PC-3 (cell line): ENCODE measurements around the gene PHF24. TPM values are rescaled to one million over a fixed set of nuclear protein-coding genes. Genes with fewer than 3 reads are reported as not detected.
"Not testable (repeated sequence)": the region's sequence is repeated elsewhere in the genome, so short reads cannot be mapped to it uniquely, and the experiment has no call there.

Source experiments
- ATAC-seq: fragments of 200-7000 bp; cut with Tn5 transposase; 2 replicates; pipeline ENCODE4 v1.9.1; 2020; ENCODE audit warnings: mild to moderate bottlenecking, moderate library complexity
- BruUV-seq: library from RNA; stranded (reverse); fragments of 400-500 nt; replicated peaks from 2 replicates; lab custom pipeline; 2021; lab: Mats Ljungman, UMichigan
- CTCF ChIA-PET: fragments of 300-600 bp; sonication (Branson Sonifier 250); formaldehyde crosslinking; loops from one replicate; lab custom pipeline; 2022; ENCODE audit warnings: antibody characterized with exemption; lab: Charles Lee
- POLR2A ChIA-PET: fragments of 300-600 bp; sonication (Branson Sonifier 250); formaldehyde crosslinking; loops from one replicate; lab custom pipeline; 2022; ENCODE audit warnings: antibody characterized with exemption; ENCODE audit not compliant: unreplicated experiment; lab: Charles Lee
- DNase-seq: peaks from one replicate; pipeline ENCODE4 v3.0.0-alpha.2; 2015
- H2AFZ ChIP-seq: fragments of 300-600 bp; sonication (generic); 2 replicates; pipeline ENCODE4 v1.6.0; 2016; ENCODE audit warnings: antibody characterized with exemption, low read length
- H3F3A ChIP-seq: fragments of 300-600 bp; sonication (generic); one replicate; pipeline ENCODE4 v1.6.0; 2017; ENCODE audit warnings: antibody characterized with exemption, low read length, control low read depth, mild to moderate bottlenecking; ENCODE audit not compliant: unreplicated experiment
- H3K27ac ChIP-seq: fragments of 300-600 bp; sonication (generic); 2 replicates; pipeline ENCODE4 v1.5.1; 2016; ENCODE audit warnings: mild to moderate bottlenecking, low read length
- H3K27me3 ChIP-seq: fragments of 300-600 bp; sonication (generic); 2 replicates; pipeline ENCODE4 v1.6.1; 2016; ENCODE audit warnings: low read length, mixed read lengths
- H3K36me3 ChIP-seq: fragments of 300-600 bp; sonication (generic); 2 replicates; pipeline ENCODE4 v1.6.1; 2016; ENCODE audit warnings: low read depth, mixed run types, low read length, mixed read lengths
- H3K4me1 ChIP-seq: fragments of 300-600 bp; sonication (generic); 2 replicates; pipeline ENCODE4 v1.5.1; 2016; ENCODE audit warnings: low read length; ENCODE audit not compliant: insufficient read depth
- H3K4me2 ChIP-seq: fragments of 300-600 bp; sonication (generic); 2 replicates; pipeline ENCODE4 v1.6.0; 2016; ENCODE audit warnings: low read length
- H3K4me3 ChIP-seq: fragments of 300-600 bp; sonication (generic); 2 replicates; pipeline ENCODE4 v1.5.1; 2016; ENCODE audit warnings: mild to moderate bottlenecking, low read length, mixed read lengths
- H3K79me2 ChIP-seq: fragments of 300-600 bp; sonication (generic); 2 replicates; pipeline ENCODE4 v1.6.1; 2017; ENCODE audit warnings: low read length, mixed read lengths
- H3K9ac ChIP-seq: fragments of 300-600 bp; sonication (generic); 2 replicates; pipeline ENCODE4 v1.6.0; 2016; ENCODE audit warnings: mild to moderate bottlenecking, low read length
- H3K9me2 ChIP-seq: fragments of 300-600 bp; sonication (generic); replicated peaks from 2 replicates; pipeline ENCODE4 v1.6.1; 2016; ENCODE audit warnings: mixed run types, low read length, mixed read lengths
- H3K9me3 ChIP-seq: fragments of 300-600 bp; sonication (generic); 2 replicates; pipeline ENCODE4 v1.6.1; 2016; ENCODE audit warnings: low read length, mixed read lengths
- H4K20me1 ChIP-seq: fragments of 300-600 bp; sonication (generic); 2 replicates; pipeline ENCODE4 v1.6.1; 2016; ENCODE audit warnings: low read length, mixed read lengths
- CTCF ChIP-seq: fragments of 300-600 bp; sonication (generic); conservative IDR thresholded peaks from 2 replicates; pipeline ENCODE4 v1.5.1; 2017; ENCODE audit warnings: antibody characterized with exemption, low read depth, mild to moderate bottlenecking, low read length
- EZH2 ChIP-seq: fragments of 300-600 bp; sonication (generic); IDR thresholded peaks from one replicate; pipeline ENCODE4 v1.6.1; 2017; ENCODE audit warnings: antibody characterized with exemption, mild to moderate bottlenecking, low read length; ENCODE audit not compliant: unreplicated experiment
- EZH2phosphoT487 ChIP-seq: fragments of 300-600 bp; sonication (generic); IDR thresholded peaks from 2 replicates; pipeline ENCODE4 v1.6.1; 2018; ENCODE audit warnings: mild to moderate bottlenecking, antibody characterized with exemption, low read length, borderline replicate concordance
- intact Hi-C: fragments of 100-400 bp; cut with micrococcal nuclease; formaldehyde crosslinking; loops from 2 replicates; pipeline ENCODE4 v1.9.0; 2023
- total RNA-seq: library from RNA; depleted of rRNA; stranded (reverse); fragments of >200 nt; gene quantifications from 2 replicates; pipeline ENCODE4 v1.2.3, GENCODE V29; 2014

The PHF24 gene
- total RNA-seq, 1 experiment from 2014 or later = not detected

GRCh38 chr9:34929506-34930102, 28.5 kb upstream of the PHF24 start:
- DNase-seq = peak; percentile 32
- POLR2A ChIA-PET = no interaction called here
- no peaks in the 10 kb centered on the region for H4K20me1 ChIP-seq
- no peaks in the 10 kb centered on the region for H3K36me3 ChIP-seq
- ATAC-seq = no peak
- no peak overlapping the region for H3K9ac ChIP-seq
- intact Hi-C loops = no loop called here
- no peak overlapping the region for H3K4me2 ChIP-seq
- H3K4me3 ChIP-seq = no peak overlapping the region
- no peaks in the 10 kb centered on the region for H3F3A ChIP-seq
- TF ChIP-seq EZH2 = no peak
- TF ChIP-seq EZH2phosphoT487 = no peak
- TF ChIP-seq CTCF = peak; percentile 57
- CTCF ChIA-PET = interaction anchor here (0.5 to 1.5 kb wide), 2 partner anchors 30 to 35 kb away, joined by 3 to 5 read pairs; no protein-coding TSS in a partner anchor
- H3K9me3 ChIP-seq = no peaks in the 10 kb centered on the region
- no peak overlapping the region for H2AFZ ChIP-seq
- H3K27me3 ChIP-seq = peaks cover 19% of the 10 kb centered on the region
- H3K4me1 ChIP-seq = no peaks in the 10 kb centered on the region
- H3K9me2 ChIP-seq = no peaks in the 10 kb centered on the region
- no peaks in the 10 kb centered on the region for H3K79me2 ChIP-seq
- H3K27ac ChIP-seq = no peak overlapping the region
- no TSS peak for BruUV-seq

GRCh38 chr9:34939989-34940388, 18.1 kb upstream of the PHF24 start:
- DNase-seq, H3K36me3 ChIP-seq, H3K79me2 ChIP-seq, H3K9me2 ChIP-seq, H3K4me2 ChIP-seq, H3F3A ChIP-seq, intact Hi-C loops, CTCF ChIA-PET, H3K4me3 ChIP-seq, H4K20me1 ChIP-seq, ATAC-seq, H2AFZ ChIP-seq, H3K27me3 ChIP-seq, H3K9me3 ChIP-seq, BruUV-seq, H3K9ac ChIP-seq, POLR2A ChIA-PET, H3K27ac ChIP-seq, H3K4me1 ChIP-seq: not testable (repeated sequence)

GRCh38 chr9:34948451-34948850, 9.6 kb upstream of the PHF24 start:
- intact Hi-C loops = no loop called here
- no TSS peak for BruUV-seq
- no peaks in the 10 kb centered on the region for H3K9me3 ChIP-seq
- TF ChIP-seq CTCF = no peak
- TF ChIP-seq EZH2phosphoT487 = no peak
- no peaks in the 10 kb centered on the region for H3F3A ChIP-seq
- peaks cover 12% of the 10 kb centered on the region; the same call in 1 of the 2 replicates for H3K27me3 ChIP-seq
- DNase-seq = no peak
- ChIA-PET CTCF (no interaction called here), POLR2A (no interaction called here)
- no peaks in the 10 kb centered on the region for H3K36me3 ChIP-seq
- no peak overlapping the region for H3K4me2 ChIP-seq
- ATAC-seq = no peak
- H3K79me2 ChIP-seq = no peaks in the 10 kb centered on the region
- H3K9me2 ChIP-seq = no peaks in the 10 kb centered on the region
- H3K4me1 ChIP-seq = no peaks in the 10 kb centered on the region
- no peak overlapping the region for H3K9ac ChIP-seq
- no peaks in the 10 kb centered on the region for H4K20me1 ChIP-seq
- H3K4me3 ChIP-seq = no peak overlapping the region
- H3K27ac ChIP-seq = no peak overlapping the region
- H2AFZ ChIP-seq = no peak overlapping the region
